ENCODE results near the gene SCAP. TPM values are rescaled to one million over a fixed set of nuclear protein-coding genes. Genes with fewer than 3 reads are reported as not detected.
A peak's percentile ranks its signal among the peaks of the same experiment; 100 is the strongest.

SCAP gene
- total RNA-seq, 1 experiment from 2014 or later = 47.7 TPM

- in situ Hi-C loops (cut with HindIII; ENCODE audit: low pct_unique_long_range_greater_than_20kb, low sequenced_read_pairs) = no loop called here
- no peak for DNase-seq (ENCODE audit: low read depth)
These were observed 53.7 kb downstream of the SCAP start for GRCh38 chr3:47421741-47422649.

- DNase-seq (ENCODE audit: low read depth) = peak; percentile 79
- in situ Hi-C loops (cut with HindIII; ENCODE audit: low pct_unique_long_range_greater_than_20kb, low sequenced_read_pairs) = no loop called here
These were observed 54.9 kb downstream of the SCAP start for GRCh38 chr3:47420511-47421484.

- DNase-seq (ENCODE audit: low read depth) = no peak
- in situ Hi-C loops (cut with HindIII; ENCODE audit: low pct_unique_long_range_greater_than_20kb, low sequenced_read_pairs) = no loop called here
These were observed 55.7 kb downstream of the SCAP start for GRCh38 chr3:47420044-47420430.

- in situ Hi-C loops (cut with HindIII; ENCODE audit: low pct_unique_long_range_greater_than_20kb, low sequenced_read_pairs) = no loop called here
- DNase-seq (ENCODE audit: low read depth) = no peak
These were observed 56.4 kb downstream of the SCAP start for GRCh38 chr3:47419083-47420043.

- no peak for DNase-seq (ENCODE audit: low read depth)
- in situ Hi-C loops (cut with HindIII; ENCODE audit: low pct_unique_long_range_greater_than_20kb, low sequenced_read_pairs) = no loop called here
These were observed 57.3 kb downstream of the SCAP start for GRCh38 chr3:47418167-47419082.

GRCh38 chr3:47416041-47416440 lies 59.7 kb downstream of the SCAP start:
- in situ Hi-C loops (cut with HindIII; ENCODE audit: low pct_unique_long_range_greater_than_20kb, low sequenced_read_pairs) = no loop called here
- no peak for DNase-seq (ENCODE audit: low read depth)

- no peak for DNase-seq (ENCODE audit: low read depth)
- in situ Hi-C loops (cut with HindIII; ENCODE audit: low pct_unique_long_range_greater_than_20kb, low sequenced_read_pairs) = no loop called here
These were observed 60.8 kb downstream of the SCAP start for GRCh38 chr3:47414666-47415587.

GRCh38 chr3:47414161-47414564 lies 61.6 kb downstream of the SCAP start:
- in situ Hi-C loops (cut with HindIII; ENCODE audit: low pct_unique_long_range_greater_than_20kb, low sequenced_read_pairs) = no loop called here
- DNase-seq (ENCODE audit: low read depth) = no peak

- in situ Hi-C loops (cut with HindIII; ENCODE audit: low pct_unique_long_range_greater_than_20kb, low sequenced_read_pairs) = no loop called here
- DNase-seq (ENCODE audit: low read depth) = no peak
These were observed 62.0 kb downstream of the SCAP start for GRCh38 chr3:47413751-47414150.

GRCh38 chr3:47412842-47413520 lies 62.8 kb downstream of the SCAP start:
- in situ Hi-C loops (cut with HindIII; ENCODE audit: low pct_unique_long_range_greater_than_20kb, low sequenced_read_pairs) = no loop called here
- DNase-seq (ENCODE audit: low read depth) = no peak

- no peak for DNase-seq (ENCODE audit: low read depth)
- in situ Hi-C loops (cut with HindIII; ENCODE audit: low pct_unique_long_range_greater_than_20kb, low sequenced_read_pairs) = no loop called here
These were observed 63.3 kb downstream of the SCAP start for GRCh38 chr3:47412453-47412756.

- in situ Hi-C loops (cut with HindIII; ENCODE audit: low pct_unique_long_range_greater_than_20kb, low sequenced_read_pairs) = no loop called here
- DNase-seq (ENCODE audit: low read depth) = no peak
These were observed 63.9 kb downstream of the SCAP start for GRCh38 chr3:47411696-47412452.

- in situ Hi-C loops (cut with HindIII; ENCODE audit: low pct_unique_long_range_greater_than_20kb, low sequenced_read_pairs) = no loop called here
- no peak for DNase-seq (ENCODE audit: low read depth)
These were observed 64.7 kb downstream of the SCAP start for GRCh38 chr3:47410801-47411646.

GRCh38 chr3:47410417-47410720 lies 65.4 kb downstream of the SCAP start:
- in situ Hi-C loops (cut with HindIII; ENCODE audit: low pct_unique_long_range_greater_than_20kb, low sequenced_read_pairs) = no loop called here
- DNase-seq (ENCODE audit: low read depth) = no peak
